22Rv1 (cell line): ENCODE data around the gene GCNT4.

Source experiments
- ZFX ChIP-seq: fragments of 450-650 bp; IDR thresholded peaks from 2 replicates; pipeline ENCODE4 v1.6.1; 2017; ENCODE audit warnings: antibody characterized with exemption, borderline replicate concordance
- TF ChIP-seq, protein P1 (sequence below): fragments of 450-650 bp; IDR thresholded peaks from 2 replicates; pipeline ENCODE4 v1.5.1; 2017; ENCODE audit warnings: mild to moderate bottlenecking

GRCh38 chr5:75042522-75042921, 9.8 kb downstream of the GCNT4 start:
- TF ChIP-seq, protein P1, sequence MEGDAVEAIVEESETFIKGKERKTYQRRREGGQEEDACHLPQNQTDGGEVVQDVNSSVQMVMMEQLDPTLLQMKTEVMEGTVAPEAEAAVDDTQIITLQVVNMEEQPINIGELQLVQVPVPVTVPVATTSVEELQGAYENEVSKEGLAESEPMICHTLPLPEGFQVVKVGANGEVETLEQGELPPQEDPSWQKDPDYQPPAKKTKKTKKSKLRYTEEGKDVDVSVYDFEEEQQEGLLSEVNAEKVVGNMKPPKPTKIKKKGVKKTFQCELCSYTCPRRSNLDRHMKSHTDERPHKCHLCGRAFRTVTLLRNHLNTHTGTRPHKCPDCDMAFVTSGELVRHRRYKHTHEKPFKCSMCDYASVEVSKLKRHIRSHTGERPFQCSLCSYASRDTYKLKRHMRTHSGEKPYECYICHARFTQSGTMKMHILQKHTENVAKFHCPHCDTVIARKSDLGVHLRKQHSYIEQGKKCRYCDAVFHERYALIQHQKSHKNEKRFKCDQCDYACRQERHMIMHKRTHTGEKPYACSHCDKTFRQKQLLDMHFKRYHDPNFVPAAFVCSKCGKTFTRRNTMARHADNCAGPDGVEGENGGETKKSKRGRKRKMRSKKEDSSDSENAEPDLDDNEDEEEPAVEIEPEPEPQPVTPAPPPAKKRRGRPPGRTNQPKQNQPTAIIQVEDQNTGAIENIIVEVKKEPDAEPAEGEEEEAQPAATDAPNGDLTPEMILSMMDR, result no peak
- TF ChIP-seq ZFX, result no peak
